K562 (cell line): Measurements from ENCODE around the gene ZNF648. TPM values are rescaled to one million over a fixed set of nuclear protein-coding genes. Genes with fewer than 3 reads are reported as not detected.

Experiments used
- CEBPG ChIP-seq, 3 experiments: fragments of 200-800 bp in 1 of 3; sonication (Bioruptor generic) in 1 of 3; sonication (generic) in 1 of 3; formaldehyde crosslinking in 1 of 3; IDR thresholded peaks in 2 of 3; conservative IDR thresholded peaks in 1 of 3; 2 replicates each; pipeline versions ENCODE4 v1.6.1 to v1.8.0; 2016 to 2022; ENCODE audit warnings: missing compliant biosample characterization in 2 of 3, missing genetic modification characterization in 2 of 3, mild to moderate bottlenecking in 1 of 3, missing genetic modification reagents in 1 of 3
- CXXC5 ChIP-seq: fragments of 250-450 bp; sonication (Bioruptor Pico); IDR thresholded peaks from 2 replicates; pipeline ENCODE4 v1.8.0; 2022; ENCODE audit warnings: inconsistent platforms, mild to moderate bottlenecking, moderate library complexity
- HMGN3 ChIP-seq: IDR thresholded peaks from 2 replicates; pipeline ENCODE4 v1.6.1; 2011; ENCODE audit warnings: borderline replicate concordance, low read depth, mild to moderate bottlenecking, mixed read lengths, low read length; ENCODE audit not compliant: insufficient read length; ENCODE audit errors: extremely low read depth
- MCM7 ChIP-seq, 2 experiments: fragments of 450-650 bp; IDR thresholded peaks; 2 replicates each; pipeline ENCODE4 v1.6.1; 2016 to 2018
- MED1 ChIP-seq: sonication (generic); formaldehyde crosslinking; IDR thresholded peaks from 2 replicates; pipeline ENCODE4 v1.8.1; 2023; ENCODE audit warnings: missing genetic modification reagents, borderline replicate concordance
- PML ChIP-seq: IDR thresholded peaks from 2 replicates; pipeline ENCODE4 v1.6.1; 2012; ENCODE audit warnings: low read length, inconsistent platforms
- SNIP1 ChIP-seq: fragments of 450-650 bp; IDR thresholded peaks from 2 replicates; pipeline ENCODE4 v1.7.1; 2017; ENCODE audit warnings: low read depth, mild to moderate bottlenecking
- SRSF3 ChIP-seq: fragments of 200-400 bp; formaldehyde crosslinking; IDR thresholded peaks from 2 replicates; pipeline ENCODE4 v1.6.1; 2016; ENCODE audit warnings: mild to moderate bottlenecking, low read length, moderate library complexity; ENCODE audit not compliant: insufficient read depth
- SRSF7 ChIP-seq: fragments of 200-400 bp; formaldehyde crosslinking; optimal IDR thresholded peaks from 2 replicates; pipeline ENCODE3; 2017; ENCODE audit warnings: mild to moderate bottlenecking, low read depth, low read length
- SRSF9 ChIP-seq: fragments of 200-400 bp; formaldehyde crosslinking; IDR thresholded peaks from 2 replicates; pipeline ENCODE4 v1.6.1; 2017; ENCODE audit warnings: low read depth, low read length, borderline replicate concordance
- STAG1 ChIP-seq: sonication (generic); formaldehyde crosslinking; IDR thresholded peaks from 2 replicates; pipeline ENCODE4 v1.5.0; 2020; ENCODE audit warnings: missing genetic modification reagents, borderline replicate concordance
- ZNF282 ChIP-seq: sonication (generic); formaldehyde crosslinking; IDR thresholded peaks from 2 replicates; pipeline ENCODE4 v1.8.1; 2023; ENCODE audit warnings: missing genetic modification reagents
- ZNF551 ChIP-seq: fragments of 250-450 bp; sonication (Bioruptor Pico); IDR thresholded peaks from 2 replicates; pipeline ENCODE4 v1.5.0; 2021; ENCODE audit warnings: mild to moderate bottlenecking, moderate library complexity
- ZNF583 ChIP-seq: fragments of 250-450 bp; sonication (Bioruptor Pico); IDR thresholded peaks from 2 replicates; pipeline ENCODE4 v1.4.0; 2020
- ZNF764 ChIP-seq: fragments of 250-450 bp; sonication (Bioruptor Pico); IDR thresholded peaks from 2 replicates; pipeline ENCODE4 v1.4.0; 2020; ENCODE audit warnings: low read depth, mild to moderate bottlenecking, moderate library complexity
- polyA plus RNA-seq, 8 experiments: library from polyadenylated mRNA; depleted of rRNA in 4 of 8; stranded (reverse) in 5 of 8; unstranded in 3 of 8; fragments of >200 nt; fragmentation: Nextera tagmentation in 2 of 8; fragmentation: Illumina TruSeq in 1 of 8; extraction: Ambion mirVana in 2 of 8; extraction: Trizol in 1 of 8; gene quantifications; 2 replicates each; pipeline versions ENCODE4 v1.2.1 to v1.2.3, GENCODE V29; 2011 to 2014; ENCODE audit warnings: inconsistent platforms in 1 of 8, missing spikeins in 1 of 8
- total RNA-seq, 7 experiments: library from RNA; depleted of rRNA in 6 of 7; stranded (reverse); fragments of >200 nt in 6 of 7; fragmentation: Illumina TruSeq in 2 of 7; extraction: Trizol in 2 of 7; gene quantifications; 2 replicates each; pipeline versions ENCODE4 v1.2.1 to v1.2.3, GENCODE V29; 2011 to 2021; ENCODE audit warnings: low replicate concordance in 1 of 7
- TF ChIP-seq, protein P1 (sequence below): sonication (generic); formaldehyde crosslinking; IDR thresholded peaks from 2 replicates; pipeline ENCODE4 v1.8.0; 2022; ENCODE audit warnings: missing genetic modification reagents, mild to moderate bottlenecking, borderline replicate concordance
- TF ChIP-seq, protein P2 (sequence below): fragments of 450-650 bp; IDR thresholded peaks from 2 replicates; pipeline ENCODE4 v1.6.1; 2017; ENCODE audit warnings: antibody characterized with exemption, mild to moderate bottlenecking
- TF ChIP-seq, protein P3 (sequence below): fragments of 450-650 bp; IDR thresholded peaks from 2 replicates; pipeline ENCODE4 v1.7.1; 2018; ENCODE audit warnings: mild to moderate bottlenecking, low read depth; ENCODE audit not compliant: partially characterized antibody
- TF ChIP-seq, protein P4 (sequence below): fragments of 250-450 bp; sonication (Bioruptor Pico); IDR thresholded peaks from 2 replicates; pipeline ENCODE4 v1.8.0; 2021; ENCODE audit warnings: moderate library complexity, mild to moderate bottlenecking, inconsistent platforms

Gene ZNF648
- total and polyA plus RNA-seq, 9 of the 15 experiments (the other 6 are each of a cell fraction or from before 2014, with no cell fraction given), result 0.06 to 0.27 (median 0.18) TPM; not detected in 2

DNA sequence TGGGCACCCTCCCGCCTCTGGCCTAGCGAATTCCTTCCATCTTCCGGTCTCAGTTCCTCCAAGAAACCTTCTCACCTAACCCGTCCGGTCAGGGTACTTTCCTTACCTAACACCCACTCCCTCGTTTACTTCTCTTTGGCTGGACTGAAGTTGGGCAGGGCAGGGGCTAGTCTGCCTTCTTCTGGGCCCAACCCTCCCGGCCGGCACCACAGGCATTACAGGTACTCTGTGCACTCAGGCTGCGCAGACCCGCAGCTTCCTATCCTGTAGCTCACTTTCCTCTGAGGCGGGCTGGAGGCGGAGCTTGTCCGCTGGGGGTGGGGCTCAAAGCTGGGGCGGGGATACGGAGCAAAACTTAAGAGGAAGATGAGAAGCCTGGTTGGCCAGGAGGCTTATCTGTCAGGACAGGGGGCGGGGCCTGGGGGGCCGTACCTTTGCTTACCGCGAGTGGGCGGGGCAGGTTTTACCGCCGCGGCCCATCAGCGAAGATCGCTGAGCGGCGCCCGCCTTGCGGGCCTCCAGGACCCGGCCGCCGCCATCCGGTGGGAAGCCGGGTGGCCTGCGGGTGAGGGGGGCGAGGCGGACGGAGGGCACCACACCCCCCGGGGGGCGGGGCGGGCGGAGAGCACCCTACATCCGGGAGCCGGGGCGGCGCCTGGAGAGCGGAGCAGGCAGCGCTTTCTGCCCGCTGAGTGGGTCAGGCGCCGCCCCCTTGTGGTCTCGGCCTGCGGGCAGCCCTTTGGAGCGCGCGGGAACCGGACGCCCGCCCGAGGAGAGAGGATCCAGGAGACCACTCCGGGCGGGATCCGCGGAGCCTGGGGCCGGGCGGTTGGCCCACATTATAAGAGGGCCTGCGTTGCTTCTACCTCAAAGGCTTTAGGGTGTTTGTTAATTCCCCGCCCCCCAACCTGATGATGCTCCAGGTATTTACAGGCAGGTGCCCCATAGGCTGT lies 31.9 kb downstream of the ZNF648 start (continued):
- TF ChIP-seq, protein P1, sequence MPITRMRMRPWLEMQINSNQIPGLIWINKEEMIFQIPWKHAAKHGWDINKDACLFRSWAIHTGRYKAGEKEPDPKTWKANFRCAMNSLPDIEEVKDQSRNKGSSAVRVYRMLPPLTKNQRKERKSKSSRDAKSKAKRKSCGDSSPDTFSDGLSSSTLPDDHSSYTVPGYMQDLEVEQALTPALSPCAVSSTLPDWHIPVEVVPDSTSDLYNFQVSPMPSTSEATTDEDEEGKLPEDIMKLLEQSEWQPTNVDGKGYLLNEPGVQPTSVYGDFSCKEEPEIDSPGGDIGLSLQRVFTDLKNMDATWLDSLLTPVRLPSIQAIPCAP (CRISPR knock-in tag), result no peak
- TF ChIP-seq SNIP1, result no peak
- TF ChIP-seq MCM7 (IDR thresholded peaks at IDR 0.05), result no peak
- no peak for TF ChIP-seq ZNF583
- no peak for TF ChIP-seq ZNF764 (CRISPR knock-in tag)
- TF ChIP-seq, protein P2, sequence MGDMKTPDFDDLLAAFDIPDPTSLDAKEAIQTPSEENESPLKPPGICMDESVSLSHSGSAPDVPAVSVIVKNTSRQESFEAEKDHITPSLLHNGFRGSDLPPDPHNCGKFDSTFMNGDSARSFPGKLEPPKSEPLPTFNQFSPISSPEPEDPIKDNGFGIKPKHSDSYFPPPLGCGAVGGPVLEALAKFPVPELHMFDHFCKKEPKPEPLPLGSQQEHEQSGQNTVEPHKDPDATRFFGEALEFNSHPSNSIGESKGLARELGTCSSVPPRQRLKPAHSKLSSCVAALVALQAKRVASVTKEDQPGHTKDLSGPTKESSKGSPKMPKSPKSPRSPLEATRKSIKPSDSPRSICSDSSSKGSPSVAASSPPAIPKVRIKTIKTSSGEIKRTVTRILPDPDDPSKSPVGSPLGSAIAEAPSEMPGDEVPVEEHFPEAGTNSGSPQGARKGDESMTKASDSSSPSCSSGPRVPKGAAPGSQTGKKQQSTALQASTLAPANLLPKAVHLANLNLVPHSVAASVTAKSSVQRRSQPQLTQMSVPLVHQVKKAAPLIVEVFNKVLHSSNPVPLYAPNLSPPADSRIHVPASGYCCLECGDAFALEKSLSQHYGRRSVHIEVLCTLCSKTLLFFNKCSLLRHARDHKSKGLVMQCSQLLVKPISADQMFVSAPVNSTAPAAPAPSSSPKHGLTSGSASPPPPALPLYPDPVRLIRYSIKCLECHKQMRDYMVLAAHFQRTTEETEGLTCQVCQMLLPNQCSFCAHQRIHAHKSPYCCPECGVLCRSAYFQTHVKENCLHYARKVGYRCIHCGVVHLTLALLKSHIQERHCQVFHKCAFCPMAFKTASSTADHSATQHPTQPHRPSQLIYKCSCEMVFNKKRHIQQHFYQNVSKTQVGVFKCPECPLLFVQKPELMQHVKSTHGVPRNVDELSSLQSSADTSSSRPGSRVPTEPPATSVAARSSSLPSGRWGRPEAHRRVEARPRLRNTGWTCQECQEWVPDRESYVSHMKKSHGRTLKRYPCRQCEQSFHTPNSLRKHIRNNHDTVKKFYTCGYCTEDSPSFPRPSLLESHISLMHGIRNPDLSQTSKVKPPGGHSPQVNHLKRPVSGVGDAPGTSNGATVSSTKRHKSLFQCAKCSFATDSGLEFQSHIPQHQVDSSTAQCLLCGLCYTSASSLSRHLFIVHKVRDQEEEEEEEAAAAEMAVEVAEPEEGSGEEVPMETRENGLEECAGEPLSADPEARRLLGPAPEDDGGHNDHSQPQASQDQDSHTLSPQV, result no peak
- no peak for TF ChIP-seq CEBPG (CRISPR knock-in tag; IDR thresholded peaks at IDR 0.05)
- no peak for TF ChIP-seq CEBPG (tag; conservative IDR thresholded peaks at IDR 0.05 in 1 of 2, IDR thresholded peaks at IDR 0.05 in 1 of 2)
- no peak for TF ChIP-seq STAG1
- no peak for TF ChIP-seq SRSF3
- TF ChIP-seq HMGN3, result peak; percentile 85
- TF ChIP-seq, protein P3, sequence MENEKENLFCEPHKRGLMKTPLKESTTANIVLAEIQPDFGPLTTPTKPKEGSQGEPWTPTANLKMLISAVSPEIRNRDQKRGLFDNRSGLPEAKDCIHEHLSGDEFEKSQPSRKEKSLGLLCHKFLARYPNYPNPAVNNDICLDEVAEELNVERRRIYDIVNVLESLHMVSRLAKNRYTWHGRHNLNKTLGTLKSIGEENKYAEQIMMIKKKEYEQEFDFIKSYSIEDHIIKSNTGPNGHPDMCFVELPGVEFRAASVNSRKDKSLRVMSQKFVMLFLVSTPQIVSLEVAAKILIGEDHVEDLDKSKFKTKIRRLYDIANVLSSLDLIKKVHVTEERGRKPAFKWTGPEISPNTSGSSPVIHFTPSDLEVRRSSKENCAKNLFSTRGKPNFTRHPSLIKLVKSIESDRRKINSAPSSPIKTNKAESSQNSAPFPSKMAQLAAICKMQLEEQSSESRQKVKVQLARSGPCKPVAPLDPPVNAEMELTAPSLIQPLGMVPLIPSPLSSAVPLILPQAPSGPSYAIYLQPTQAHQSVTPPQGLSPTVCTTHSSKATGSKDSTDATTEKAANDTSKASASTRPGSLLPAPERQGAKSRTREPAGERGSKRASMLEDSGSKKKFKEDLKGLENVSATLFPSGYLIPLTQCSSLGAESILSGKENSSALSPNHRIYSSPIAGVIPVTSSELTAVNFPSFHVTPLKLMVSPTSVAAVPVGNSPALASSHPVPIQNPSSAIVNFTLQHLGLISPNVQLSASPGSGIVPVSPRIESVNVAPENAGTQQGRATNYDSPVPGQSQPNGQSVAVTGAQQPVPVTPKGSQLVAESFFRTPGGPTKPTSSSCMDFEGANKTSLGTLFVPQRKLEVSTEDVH, result peak; percentile 60
- peak; percentile 72 for TF ChIP-seq CXXC5 (CRISPR knock-in tag)
- TF ChIP-seq ZNF282 (CRISPR knock-in tag), result no peak
- TF ChIP-seq MED1, result no peak
- TF ChIP-seq ZNF551 (CRISPR knock-in tag), result no peak
- TF ChIP-seq SRSF7, result no peak
- TF ChIP-seq, protein P4, sequence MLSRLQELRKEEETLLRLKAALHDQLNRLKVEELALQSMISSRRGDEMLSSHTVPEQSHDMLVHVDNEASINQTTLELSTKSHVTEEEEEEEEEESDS (CRISPR knock-in tag), result no peak
- TF ChIP-seq SRSF9, result no peak
- peak; percentile 66; the same call in 1 of the 2 replicates for TF ChIP-seq PML
